HEK293T (cell line): ENCODE results near the gene PPM1L.

ENCODE experiments used
- CTCF ChIA-PET: fragments of 350-600 bp; formaldehyde crosslinking; extraction: SDS; loops from one replicate; lab custom pipeline; 2021; ENCODE audit warnings: antibody characterized with exemption, inconsistent platforms; lab: Yijun Ruan, JAX
- POLR2A ChIA-PET: fragments of 350-600 bp; formaldehyde crosslinking; extraction: SDS; loops from one replicate; lab custom pipeline; 2020; ENCODE audit warnings: antibody characterized with exemption, inconsistent platforms; lab: Yijun Ruan, JAX
- DNase-seq: peaks from one replicate; pipeline ENCODE4 v3.0.0; 2012; ENCODE audit warnings: mixed read lengths; ENCODE audit errors: extremely low spot score
- ARNT ChIP-seq: fragments of 450-650 bp; IDR thresholded peaks from 2 replicates; pipeline ENCODE4 v1.6.1; 2017; ENCODE audit warnings: mild to moderate bottlenecking
- BHLHE40 ChIP-seq: fragments of 450-650 bp; IDR thresholded peaks from 2 replicates; pipeline ENCODE4 v1.6.1; 2016; ENCODE audit warnings: mild to moderate bottlenecking, moderate library complexity, borderline replicate concordance
- CTBP1 ChIP-seq: fragments of 450-650 bp; IDR thresholded peaks from 2 replicates; pipeline ENCODE4 v1.6.1; 2016; ENCODE audit warnings: borderline replicate concordance
- ELF4 ChIP-seq: fragments of 450-650 bp; IDR thresholded peaks from 2 replicates; pipeline ENCODE4 v1.6.1; 2017; ENCODE audit warnings: antibody characterized with exemption
- FOXA1 ChIP-seq: fragments of 450-650 bp; IDR thresholded peaks from 2 replicates; pipeline ENCODE4 v1.6.1; 2016; ENCODE audit warnings: mild to moderate bottlenecking
- FOXK2 ChIP-seq: fragments of 450-650 bp; IDR thresholded peaks from 2 replicates; pipeline ENCODE4 v1.6.1; 2016; ENCODE audit warnings: mild to moderate bottlenecking
- FOXM1 ChIP-seq: fragments of 450-650 bp; IDR thresholded peaks from 2 replicates; pipeline ENCODE4 v1.6.1; 2017; ENCODE audit warnings: mild to moderate bottlenecking, borderline replicate concordance
- HDGF ChIP-seq: fragments of 450-650 bp; IDR thresholded peaks from 2 replicates; pipeline ENCODE4 v1.6.1; 2017; ENCODE audit warnings: antibody characterized with exemption, borderline replicate concordance
- L3MBTL2 ChIP-seq: fragments of 450-650 bp; conservative IDR thresholded peaks from 2 replicates; pipeline ENCODE4 v1.6.1; 2016; ENCODE audit warnings: mild to moderate bottlenecking
- LEF1 ChIP-seq: fragments of 450-650 bp; IDR thresholded peaks from 2 replicates; pipeline ENCODE4 v1.6.1; 2017; ENCODE audit warnings: mild to moderate bottlenecking, borderline replicate concordance
- NFRKB ChIP-seq: fragments of 450-650 bp; IDR thresholded peaks from 2 replicates; pipeline ENCODE4 v1.6.1; 2016; ENCODE audit warnings: mild to moderate bottlenecking, moderate library complexity
- SP1 ChIP-seq: fragments of 450-650 bp; IDR thresholded peaks from 2 replicates; pipeline ENCODE4 v1.6.1; 2017
- SUZ12 ChIP-seq: fragments of 450-650 bp; IDR thresholded peaks from 2 replicates; pipeline ENCODE4 v1.6.1; 2016; ENCODE audit warnings: mild to moderate bottlenecking
- TARDBP ChIP-seq: fragments of 450-650 bp; IDR thresholded peaks from 2 replicates; pipeline ENCODE4 v1.6.1; 2016
- ZNF384 ChIP-seq: fragments of 450-650 bp; IDR thresholded peaks from 2 replicates; pipeline ENCODE4 v1.6.1; 2016
- TF ChIP-seq, protein P1 (sequence below): fragments of 450-650 bp; IDR thresholded peaks from 2 replicates; pipeline ENCODE4 v1.6.1; 2016

PPM1L gene

DNA sequence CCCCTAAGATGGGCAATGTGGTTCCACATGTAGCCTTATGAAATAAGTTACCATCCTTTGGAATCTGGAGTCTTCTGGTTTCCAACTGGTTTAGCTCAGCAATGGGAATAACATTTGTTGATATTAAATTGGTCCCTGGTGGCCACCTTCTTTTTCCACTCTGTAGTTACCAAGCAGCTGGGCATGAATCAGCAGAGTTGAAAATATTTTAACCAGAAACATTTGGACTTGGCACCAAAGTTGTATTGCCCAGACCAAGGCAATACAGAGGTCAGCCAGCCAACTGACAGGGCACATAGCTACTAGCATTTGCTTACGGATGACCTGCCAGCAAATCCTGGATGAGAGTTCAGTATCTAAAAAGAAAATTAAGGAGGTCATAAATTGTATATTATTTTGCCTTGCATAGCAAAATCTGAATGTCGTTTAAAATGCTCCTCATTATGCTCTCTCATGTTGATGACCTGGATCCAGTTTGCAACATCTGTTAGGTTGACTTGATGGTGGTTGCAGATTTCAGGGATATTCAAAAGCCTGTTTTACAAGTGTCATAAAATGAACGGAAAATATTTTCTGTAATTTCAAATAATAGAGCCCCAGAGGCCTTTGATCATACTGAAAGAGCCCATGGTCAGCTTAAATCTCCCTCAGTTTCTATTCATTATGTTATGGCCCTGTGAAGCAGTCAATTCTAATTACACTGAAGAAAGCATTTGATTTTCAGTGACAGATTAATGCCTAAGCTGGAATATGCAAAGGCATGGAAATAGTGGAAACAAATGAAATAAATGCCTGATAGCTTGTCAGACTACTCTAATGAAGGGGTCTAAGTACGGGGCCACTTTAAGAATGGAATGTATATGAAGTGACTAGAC, 54.6 kb downstream of the PPM1L start:
- ChIA-PET POLR2A (no interaction called here), CTCF (interaction anchor here (0.6 kb wide), 1 partner anchor 74 kb away, joined by 3 read pairs; no protein-coding TSS in a partner anchor)
- TF ChIP-seq HDGF, result no peak
- TF ChIP-seq, protein P1, sequence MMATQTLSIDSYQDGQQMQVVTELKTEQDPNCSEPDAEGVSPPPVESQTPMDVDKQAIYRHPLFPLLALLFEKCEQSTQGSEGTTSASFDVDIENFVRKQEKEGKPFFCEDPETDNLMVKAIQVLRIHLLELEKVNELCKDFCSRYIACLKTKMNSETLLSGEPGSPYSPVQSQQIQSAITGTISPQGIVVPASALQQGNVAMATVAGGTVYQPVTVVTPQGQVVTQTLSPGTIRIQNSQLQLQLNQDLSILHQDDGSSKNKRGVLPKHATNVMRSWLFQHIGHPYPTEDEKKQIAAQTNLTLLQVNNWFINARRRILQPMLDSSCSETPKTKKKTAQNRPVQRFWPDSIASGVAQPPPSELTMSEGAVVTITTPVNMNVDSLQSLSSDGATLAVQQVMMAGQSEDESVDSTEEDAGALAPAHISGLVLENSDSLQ, result no peak
- no peak for DNase-seq

DNA sequence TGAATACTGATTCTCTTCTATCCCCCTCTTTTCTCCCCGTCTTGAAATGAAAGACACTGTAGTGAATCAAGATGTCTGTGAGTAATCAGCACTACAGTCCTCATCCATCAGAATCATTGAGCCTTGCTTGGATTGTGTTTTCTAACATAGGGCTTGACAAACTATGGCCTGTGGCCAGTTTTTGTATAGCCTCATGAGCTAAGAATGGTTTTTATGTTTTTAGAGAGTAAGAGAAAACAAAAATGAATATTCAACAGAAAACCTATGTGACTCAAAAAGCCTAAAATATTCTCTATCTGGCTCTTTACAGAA, 55.2 kb downstream of the PPM1L start:
- DNase-seq, result no peak
- ChIA-PET POLR2A (interaction anchor here (0.6 kb wide), 1 partner anchor 30 kb away, joined by 3 read pairs; no protein-coding TSS in a partner anchor), CTCF (interaction anchor here (0.6 kb wide), 1 partner anchor 73 kb away, joined by 3 read pairs; no protein-coding TSS in a partner anchor)
- TF ChIP-seq CTBP1 (no peak), NFRKB (no peak), L3MBTL2 (no peak)
- TF ChIP-seq, protein P1, result no peak

DNA sequence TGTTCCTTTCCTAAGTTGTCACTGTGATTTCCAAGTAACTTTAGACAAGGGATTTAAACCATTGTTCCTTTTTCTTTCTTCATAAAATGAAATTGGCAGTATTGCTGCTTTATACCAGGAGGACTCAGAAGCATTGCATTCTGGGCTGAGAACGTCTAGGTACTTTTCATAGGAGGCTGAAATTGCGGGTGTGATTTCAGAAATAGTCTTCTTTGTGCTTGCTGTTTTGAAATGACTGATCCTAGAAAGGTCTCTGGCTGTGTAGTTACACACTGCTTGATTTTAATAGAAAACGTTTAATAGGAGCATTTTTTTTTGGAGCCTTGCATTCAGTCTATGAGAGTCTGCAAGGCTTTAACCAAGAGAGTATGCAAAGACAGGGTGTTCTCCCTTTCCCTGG, 56.3 kb downstream of the PPM1L start:
- ChIA-PET CTCF (no interaction called here), POLR2A (no interaction called here)
- TF ChIP-seq CTBP1 (no peak), TARDBP (no peak), ARNT (no peak), HDGF (no peak), ZNF384 (no peak), SUZ12 (no peak), FOXK2 (no peak), FOXM1 (no peak)
- TF ChIP-seq, protein P1, result no peak
- DNase-seq, result no peak

DNA sequence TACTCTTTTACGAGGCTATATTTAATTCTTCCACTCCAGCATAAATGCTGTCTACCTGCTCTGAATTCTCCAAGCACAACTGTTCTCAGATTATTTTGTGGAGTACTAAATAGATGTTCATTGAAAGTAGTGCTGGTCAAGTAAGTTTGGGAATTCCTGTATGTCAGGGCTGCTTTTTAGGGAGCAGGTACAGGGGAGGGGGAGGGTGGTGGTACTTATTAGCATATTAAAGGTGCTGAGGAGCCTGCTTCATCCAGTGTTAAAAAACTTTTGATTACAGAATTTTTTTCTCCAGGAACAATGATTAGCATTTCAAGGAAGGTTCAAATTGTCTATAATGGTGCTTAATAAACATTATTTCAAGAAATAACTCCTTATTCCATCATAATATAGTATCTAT, 59.2 kb downstream of the PPM1L start:
- ChIA-PET CTCF (no interaction called here), POLR2A (no interaction called here)

GRCh38 chr3:160820022-160820421, 64.0 kb downstream of the PPM1L start:
- POLR2A ChIA-PET, result no interaction called here
- TF ChIP-seq ZNF384 (no peak), TARDBP (no peak), CTBP1 (no peak), FOXM1 (no peak), SUZ12 (no peak), FOXA1 (no peak), LEF1 (no peak), L3MBTL2 (no peak), ELF4 (no peak)
- DNase-seq, result no peak
- CTCF ChIA-PET, result interaction anchor here (0.6 kb wide), 1 partner anchor 18 kb away, joined by 3 read pairs; no protein-coding TSS in a partner anchor

More for the DNA sequence above, 59.2 kb downstream of the PPM1L start:
- DNase-seq, result no peak
- no peak for TF ChIP-seq FOXA1
- TF ChIP-seq BHLHE40, result no peak
- TF ChIP-seq FOXK2, result no peak
- no peak for TF ChIP-seq CTBP1
- TF ChIP-seq ELF4, result no peak
- no peak for TF ChIP-seq NFRKB

- no peak for DNase-seq
- TF ChIP-seq HDGF (no peak), BHLHE40 (no peak), ARNT (no peak), TARDBP (no peak), SP1 (no peak), L3MBTL2 (no peak), CTBP1 (no peak), FOXM1 (no peak), NFRKB (no peak), FOXA1 (no peak), SUZ12 (no peak)
- TF ChIP-seq, protein P1, result no peak
- POLR2A ChIA-PET, result no interaction called here
- CTCF ChIA-PET, result interaction anchor here (0.6 kb wide), 1 partner anchor 19 kb away, joined by 3 read pairs; no protein-coding TSS in a partner anchor
These were observed 64.4 kb downstream of the PPM1L start for GRCh38 chr3:160820430-160820829.
